CD4-positive, alpha-beta T cell (primary cell): ENCODE results near the gene ADGRV1. TPM values are rescaled to one million over a fixed set of nuclear protein-coding genes. Genes with fewer than 3 reads are reported as not detected.

ENCODE experiments used
- ATAC-seq: fragments of 200-7000 bp; cut with Tn5 transposase; one replicate; pipeline ENCODE4 v1.10.0; 2022; ENCODE audit warnings: mild to moderate bottlenecking; ENCODE audit not compliant: poor library complexity
- CTCF ChIA-PET: fragments of 350-600 bp; sonication (Branson Sonifier 250); formaldehyde crosslinking; loops from one replicate; lab custom pipeline; 2021; ENCODE audit warnings: antibody characterized with exemption, inconsistent platforms; lab: Charles Lee
- POLR2A ChIA-PET: fragments of 350-600 bp; sonication (Branson Sonifier 250); formaldehyde crosslinking; loops from one replicate; lab custom pipeline; 2021; ENCODE audit warnings: antibody characterized with exemption, inconsistent platforms; lab: Charles Lee
- DNase-seq, 14 experiments: peaks; one replicate each; pipeline ENCODE4 v3.0.0-alpha.2; 2013 to 2020; ENCODE audit warnings: mixed read lengths in 2 of 14
- H3K27ac ChIP-seq, 2 donors: one replicate each; pipeline versions ENCODE4 v1.5.1 to v1.7.0; 2013; ENCODE audit warnings: low read length in 2 of 2, low read depth in 1 of 2, mild to moderate bottlenecking in 1 of 2
- H3K27me3 ChIP-seq, 2 experiments: 1 replicate in 1 of 2; 2 replicates in 1 of 2; pipeline versions ENCODE4 v1.6.1 to v1.7.0; 2013; ENCODE audit warnings: low read length in 2 of 2, control low read depth in 1 of 2, mild to moderate bottlenecking in 1 of 2, moderate library complexity in 1 of 2; ENCODE audit not compliant: insufficient read depth in 2 of 2, control insufficient read depth in 1 of 2
- H3K36me3 ChIP-seq: one replicate; pipeline ENCODE4 v1.6.1; 2013; ENCODE audit warnings: low read length, control low read depth; ENCODE audit not compliant: insufficient read depth
- H3K4me1 ChIP-seq: one replicate; pipeline ENCODE4 v1.6.1; 2013; ENCODE audit warnings: low read length, control low read depth; ENCODE audit not compliant: insufficient read depth
- H3K4me3 ChIP-seq: one replicate; pipeline ENCODE4 v1.5.1; 2013; ENCODE audit warnings: mild to moderate bottlenecking, low read length, moderate library complexity
- H3K9me3 ChIP-seq, 2 experiments: 1 replicate in 1 of 2; 2 replicates in 1 of 2; pipeline versions ENCODE4 v1.6.1 to v1.7.0; 2013; ENCODE audit warnings: low read length in 2 of 2, mild to moderate bottlenecking in 2 of 2, control low read depth in 1 of 2, moderate library complexity in 1 of 2; ENCODE audit not compliant: control insufficient read depth in 1 of 2, insufficient read depth in 1 of 2
- H3K27ac Mint-ChIP-seq: one replicate; pipeline ENCODE4 v1.8.0; 2020; ENCODE audit warnings: mixed read lengths
- H3K27me3 Mint-ChIP-seq: one replicate; pipeline ENCODE4 v1.8.0; 2021; ENCODE audit warnings: mixed read lengths
- H3K36me3 Mint-ChIP-seq: one replicate; pipeline ENCODE4 v1.8.0; 2021; ENCODE audit warnings: low read depth, mixed read lengths
- H3K4me1 Mint-ChIP-seq: one replicate; pipeline ENCODE4 v1.8.0; 2021; ENCODE audit warnings: low read depth, mixed read lengths
- H3K4me3 Mint-ChIP-seq: one replicate; pipeline ENCODE4 v1.8.0; 2020; ENCODE audit warnings: mild to moderate bottlenecking, mixed read lengths
- H3K9me3 Mint-ChIP-seq: one replicate; pipeline ENCODE4 v1.8.0; 2020; ENCODE audit warnings: mixed read lengths
- intact Hi-C, 2 experiments: fragments of 100-400 bp; cut with DNase I in 1 of 2; cut with micrococcal nuclease in 1 of 2; formaldehyde crosslinking; loops; one replicate each; pipeline versions ENCODE4 v1.15.1 to v1.9.0; 2023 to 2025; cut with DNase I, micrococcal nuclease
- total RNA-seq, 174 experiments: library from RNA in 2 of 174; stranded (reverse) in 2 of 174; gene quantifications; one replicate each; pipeline ENCODE4 v1.2.3 and lab custom pipeline; 2021 to 2026
- TF ChIP-seq, protein P1 (sequence below): fragments of 200-600 bp; IDR thresholded peaks from one replicate; pipeline ENCODE4 v1.8.0; 2022; ENCODE audit warnings: antibody characterized with exemption, mild to moderate bottlenecking

The ADGRV1 gene
- total RNA-seq, 2 experiments from 2014 or later, result 0.81 to 1.2 TPM

GRCh38 chr5:90700299-90700698, 141.7 kb downstream of the ADGRV1 start:
- TF ChIP-seq, protein P1, sequence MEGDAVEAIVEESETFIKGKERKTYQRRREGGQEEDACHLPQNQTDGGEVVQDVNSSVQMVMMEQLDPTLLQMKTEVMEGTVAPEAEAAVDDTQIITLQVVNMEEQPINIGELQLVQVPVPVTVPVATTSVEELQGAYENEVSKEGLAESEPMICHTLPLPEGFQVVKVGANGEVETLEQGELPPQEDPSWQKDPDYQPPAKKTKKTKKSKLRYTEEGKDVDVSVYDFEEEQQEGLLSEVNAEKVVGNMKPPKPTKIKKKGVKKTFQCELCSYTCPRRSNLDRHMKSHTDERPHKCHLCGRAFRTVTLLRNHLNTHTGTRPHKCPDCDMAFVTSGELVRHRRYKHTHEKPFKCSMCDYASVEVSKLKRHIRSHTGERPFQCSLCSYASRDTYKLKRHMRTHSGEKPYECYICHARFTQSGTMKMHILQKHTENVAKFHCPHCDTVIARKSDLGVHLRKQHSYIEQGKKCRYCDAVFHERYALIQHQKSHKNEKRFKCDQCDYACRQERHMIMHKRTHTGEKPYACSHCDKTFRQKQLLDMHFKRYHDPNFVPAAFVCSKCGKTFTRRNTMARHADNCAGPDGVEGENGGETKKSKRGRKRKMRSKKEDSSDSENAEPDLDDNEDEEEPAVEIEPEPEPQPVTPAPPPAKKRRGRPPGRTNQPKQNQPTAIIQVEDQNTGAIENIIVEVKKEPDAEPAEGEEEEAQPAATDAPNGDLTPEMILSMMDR, result no peak
- no peaks in the 10 kb centered on the region for H3K27me3 ChIP-seq
- intact Hi-C loops, result no loop called here
- ChIA-PET POLR2A (no interaction called here), CTCF (no interaction called here)
- H3K4me1 Mint-ChIP-seq, result no peaks in the 10 kb centered on the region
- no peaks in the 10 kb centered on the region for H3K9me3 ChIP-seq
- no peaks in the 10 kb centered on the region for H3K36me3 ChIP-seq
- DNase-seq, result no peak
- no peak overlapping the region for H3K27ac Mint-ChIP-seq
- H3K36me3 Mint-ChIP-seq, result no peaks in the 10 kb centered on the region
- no peaks in the 10 kb centered on the region for H3K4me1 ChIP-seq
- H3K27me3 Mint-ChIP-seq, result peaks cover 6% of the 10 kb centered on the region
- no peak for ATAC-seq
- H3K9me3 Mint-ChIP-seq, result no peaks in the 10 kb centered on the region
- H3K27ac ChIP-seq, result no peak overlapping the region
- no peak overlapping the region for H3K4me3 Mint-ChIP-seq
- no peak overlapping the region for H3K4me3 ChIP-seq

DNA sequence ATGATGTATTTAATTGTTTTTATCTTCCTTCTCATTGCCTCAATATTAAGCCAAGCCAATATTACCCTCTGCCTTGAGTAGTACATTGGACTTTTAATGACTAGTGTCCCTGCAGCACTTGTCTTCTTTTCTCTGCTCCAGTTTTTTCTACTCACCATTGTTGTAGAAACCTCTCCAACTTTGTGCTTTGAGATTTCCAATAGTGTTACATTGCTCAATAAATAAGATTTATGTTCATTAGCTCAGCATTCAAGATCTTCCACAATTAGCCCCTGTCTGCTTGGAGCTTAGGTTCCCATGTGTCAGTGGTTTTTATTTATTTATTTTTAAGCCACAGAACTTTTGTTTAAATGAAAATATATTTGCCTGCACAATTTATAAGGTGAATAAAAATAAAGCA, 145.3 kb downstream of the ADGRV1 start:
- no peaks in the 10 kb centered on the region for H3K36me3 ChIP-seq
- ATAC-seq (no peak), DNase-seq (no peak)
- no peak overlapping the region for H3K4me3 Mint-ChIP-seq
- H3K27ac Mint-ChIP-seq, result no peak overlapping the region
- CTCF ChIA-PET, result interaction anchor here (1.1 kb wide), 1 partner anchor 57 kb away, joined by 5 read pairs; no protein-coding TSS in a partner anchor
- no peaks in the 10 kb centered on the region for H3K9me3 ChIP-seq
- POLR2A ChIA-PET, result no interaction called here
- H3K27me3 ChIP-seq, result no peaks in the 10 kb centered on the region
- intact Hi-C loops, result no loop called here
- no peaks in the 10 kb centered on the region for H3K4me1 ChIP-seq
- no peaks in the 10 kb centered on the region for H3K36me3 Mint-ChIP-seq
- H3K4me3 ChIP-seq, result no peak overlapping the region
- no peaks in the 10 kb centered on the region for H3K9me3 Mint-ChIP-seq
- peaks cover 9% of the 10 kb centered on the region for H3K27me3 Mint-ChIP-seq
- no peak overlapping the region for H3K27ac ChIP-seq
- TF ChIP-seq, protein P1, result no peak
- H3K4me1 Mint-ChIP-seq, result no peaks in the 10 kb centered on the region

GRCh38 chr5:90707698-90708097, 149.1 kb downstream of the ADGRV1 start:
- ChIA-PET CTCF (interaction anchor here (1.3 kb wide), 1 partner anchor 25 kb away, joined by 3 read pairs; no protein-coding TSS in a partner anchor), POLR2A (no interaction called here)
- no peaks in the 10 kb centered on the region for H3K36me3 ChIP-seq
- no peak overlapping the region for H3K27ac Mint-ChIP-seq
- TF ChIP-seq, protein P1, result no peak
- DNase-seq, result no peak
- no peaks in the 10 kb centered on the region for H3K9me3 ChIP-seq
- H3K27me3 ChIP-seq, result no peaks in the 10 kb centered on the region
- intact Hi-C loops, result no loop called here
- ATAC-seq, result no peak
- H3K4me3 ChIP-seq, result no peak overlapping the region
- H3K4me3 Mint-ChIP-seq, result no peak overlapping the region
- H3K27ac ChIP-seq, result no peak overlapping the region
- no peaks in the 10 kb centered on the region for H3K4me1 Mint-ChIP-seq
- H3K27me3 Mint-ChIP-seq, result peaks cover 13% of the 10 kb centered on the region
- H3K9me3 Mint-ChIP-seq, result no peaks in the 10 kb centered on the region
- H3K36me3 Mint-ChIP-seq, result no peaks in the 10 kb centered on the region
- H3K4me1 ChIP-seq, result no peaks in the 10 kb centered on the region
